ENCODE measurements around the gene MYO3B. TPM values are rescaled to one million over a fixed set of nuclear protein-coding genes. Genes with fewer than 3 reads are reported as not detected.
"Not testable (repeated sequence)": the region's sequence is repeated elsewhere in the genome, so short reads cannot be mapped to it uniquely, and the experiment has no call there.

Gene MYO3B
- total RNA-seq, 1 experiment from 2014 or later = not detected

DNA sequence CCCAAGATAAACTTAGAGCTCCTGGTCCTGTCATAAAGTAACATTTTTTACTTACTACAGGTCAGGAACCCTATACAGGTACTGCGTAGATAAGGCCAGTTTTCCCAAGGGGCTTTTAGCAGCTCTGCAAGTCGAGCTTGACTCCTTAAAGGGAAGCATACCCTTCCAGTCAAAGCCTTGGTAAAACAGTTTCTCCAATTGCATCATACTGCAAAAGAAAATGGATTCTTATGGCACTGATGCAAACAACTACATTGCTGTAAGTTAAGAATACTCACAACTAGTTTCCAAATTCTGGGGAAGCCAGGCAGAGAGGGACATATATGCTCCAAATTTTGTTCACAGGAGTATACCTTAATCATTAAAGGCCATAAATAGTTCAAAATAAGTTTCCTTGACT, 31.0 kb downstream of the MYO3B start:
- Histone ChIP-seq H3K9me3 (replicated peaks) (no peaks in the 10 kb centered on the region), H3K4me1 (replicated peaks) (no peaks in the 10 kb centered on the region), H3K4me3 (no peak overlapping the region), H3K36me3 (no peaks in the 10 kb centered on the region), H3K27ac (no peak overlapping the region), H3K27me3 (replicated peaks) (no peaks in the 10 kb centered on the region)
- DNase-seq (ENCODE audit: low read depth in 1 of 2, low spot score in 2 of 2) = no peak

DNA sequence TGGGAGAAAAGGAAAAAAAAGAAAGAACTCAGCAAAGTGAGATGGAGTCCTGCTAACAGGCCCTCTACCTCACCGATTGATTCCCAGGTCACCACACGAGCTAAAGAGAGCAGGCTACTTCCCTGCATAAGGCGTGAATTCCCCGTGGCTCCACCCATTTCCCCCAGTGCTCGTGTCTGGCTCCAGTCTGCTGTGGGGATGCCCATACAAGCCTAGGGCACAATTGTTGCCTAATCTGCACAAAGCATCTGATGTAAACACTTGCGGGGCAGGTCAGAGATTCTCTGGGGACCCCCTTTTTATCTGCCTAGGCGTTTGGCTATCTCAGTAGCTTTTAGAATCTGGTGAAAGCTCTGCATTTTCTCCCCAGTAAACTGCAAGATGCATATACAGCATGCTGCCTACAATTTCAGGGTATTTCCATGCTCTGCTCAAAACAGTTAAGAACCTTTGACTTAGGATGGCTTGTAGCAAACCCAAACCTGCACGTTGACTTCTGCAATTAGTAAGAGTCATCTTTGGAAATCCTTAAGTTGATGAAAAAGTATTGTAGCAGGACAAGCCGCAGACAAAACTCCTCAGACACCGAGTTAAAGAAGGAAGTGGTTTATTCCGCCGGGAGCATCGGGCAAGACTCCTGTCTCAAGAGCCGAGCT, 34.8 kb downstream of the MYO3B start:
- no peaks in the 10 kb centered on the region for H3K36me3 ChIP-seq
- H3K9me3 ChIP-seq (replicated peaks) = no peaks in the 10 kb centered on the region
- H3K4me1 ChIP-seq (replicated peaks) = no peaks in the 10 kb centered on the region
- no peak overlapping the region for H3K27ac ChIP-seq
- no peaks in the 10 kb centered on the region; the same call in 1 of the 2 replicates for H3K27me3 ChIP-seq (replicated peaks)
- no peak for DNase-seq (ENCODE audit: low read depth in 1 of 2, low spot score in 2 of 2)
- H3K4me3 ChIP-seq = no peak overlapping the region

DNA sequence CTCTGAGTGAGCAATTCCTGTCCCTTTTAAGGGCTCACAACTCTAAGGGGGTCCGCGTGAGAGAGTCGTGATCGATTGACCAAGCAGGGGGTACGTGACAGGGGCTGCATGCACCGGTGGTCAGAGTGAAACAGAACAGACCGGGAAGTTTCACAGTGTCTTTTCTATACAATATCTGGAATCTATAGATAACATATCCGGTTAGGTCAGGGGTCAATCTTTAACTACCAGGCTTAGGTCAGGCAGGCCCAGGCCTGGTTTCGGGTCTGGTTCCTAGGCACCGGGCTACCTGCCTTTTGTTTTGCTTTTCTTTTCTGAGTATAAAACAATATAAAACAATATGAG, 35.3 kb downstream of the MYO3B start:
- DNase-seq (ENCODE audit: low read depth in 1 of 2, low spot score in 2 of 2); H3K36me3 ChIP-seq; H3K27ac ChIP-seq; H3K9me3 ChIP-seq (replicated peaks); H3K27me3 ChIP-seq (replicated peaks); H3K4me1 ChIP-seq (replicated peaks); H3K4me3 ChIP-seq: not testable (repeated sequence)

DNA sequence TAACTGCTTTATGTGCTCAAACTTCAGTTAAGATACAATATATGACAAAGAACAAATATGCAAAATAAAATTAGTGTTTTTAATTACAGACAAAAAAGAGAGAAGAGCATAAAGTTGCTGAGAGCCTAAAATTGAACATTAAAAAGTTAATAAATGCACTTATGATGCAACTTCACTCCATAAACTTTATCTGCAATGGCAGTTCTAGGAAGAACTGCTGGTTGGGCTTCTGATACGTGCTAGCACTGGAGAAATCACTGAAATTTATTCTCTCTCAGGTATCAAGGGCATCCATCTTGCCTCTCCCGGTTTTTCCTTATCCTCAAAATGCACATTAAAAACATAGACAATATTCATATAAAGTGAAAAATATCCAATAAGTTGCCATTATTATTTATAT, 35.7 kb downstream of the MYO3B start:
- no peak overlapping the region for H3K4me3 ChIP-seq
- no peaks in the 10 kb centered on the region; the same call in 1 of the 2 replicates for H3K27me3 ChIP-seq (replicated peaks)
- no peaks in the 10 kb centered on the region for H3K4me1 ChIP-seq (replicated peaks)
- no peak overlapping the region for H3K27ac ChIP-seq
- DNase-seq (ENCODE audit: low read depth in 1 of 2, low spot score in 2 of 2) = no peak
- no peaks in the 10 kb centered on the region for H3K9me3 ChIP-seq (replicated peaks)
- H3K36me3 ChIP-seq = no peaks in the 10 kb centered on the region

GRCh38 chr2:170214309-170214948, 36.5 kb downstream of the MYO3B start:
- H3K27me3 ChIP-seq (replicated peaks) = no peaks in the 10 kb centered on the region; the same call in 1 of the 2 replicates
- no peak overlapping the region for H3K4me3 ChIP-seq
- no peaks in the 10 kb centered on the region for H3K9me3 ChIP-seq (replicated peaks)
- DNase-seq (ENCODE audit: low read depth in 1 of 2, low spot score in 2 of 2) = no peak
- no peaks in the 10 kb centered on the region for H3K36me3 ChIP-seq
- no peaks in the 10 kb centered on the region for H3K4me1 ChIP-seq (replicated peaks)
- H3K27ac ChIP-seq = no peak overlapping the region

DNA sequence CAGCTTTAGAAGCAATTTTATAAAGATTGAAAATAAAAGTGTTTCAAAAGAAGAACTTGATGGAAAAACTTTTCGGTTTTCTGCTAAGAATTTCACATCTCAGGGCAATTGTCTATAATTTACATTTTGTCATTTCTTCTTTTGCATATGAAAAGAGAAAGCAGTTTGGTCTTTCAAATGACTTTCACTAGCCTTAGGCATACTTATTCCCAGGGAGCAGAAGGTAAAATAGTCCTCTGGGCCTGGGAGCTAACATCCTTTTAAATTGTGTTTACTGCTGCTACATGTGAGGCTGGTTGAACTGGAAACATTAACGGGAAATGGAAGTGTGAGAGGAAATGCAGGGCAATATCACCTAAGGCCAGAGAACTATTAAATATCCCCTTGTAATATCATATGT, 37.1 kb downstream of the MYO3B start:
- H3K4me1 ChIP-seq (replicated peaks) = no peaks in the 10 kb centered on the region
- H3K36me3 ChIP-seq = no peaks in the 10 kb centered on the region
- DNase-seq (ENCODE audit: low read depth in 1 of 2, low spot score in 2 of 2) = no peak
- H3K9me3 ChIP-seq (replicated peaks) = no peaks in the 10 kb centered on the region
- H3K27me3 ChIP-seq (replicated peaks) = no peaks in the 10 kb centered on the region; the same call in 1 of the 2 replicates
- no peak overlapping the region for H3K27ac ChIP-seq
- no peak overlapping the region for H3K4me3 ChIP-seq

DNA sequence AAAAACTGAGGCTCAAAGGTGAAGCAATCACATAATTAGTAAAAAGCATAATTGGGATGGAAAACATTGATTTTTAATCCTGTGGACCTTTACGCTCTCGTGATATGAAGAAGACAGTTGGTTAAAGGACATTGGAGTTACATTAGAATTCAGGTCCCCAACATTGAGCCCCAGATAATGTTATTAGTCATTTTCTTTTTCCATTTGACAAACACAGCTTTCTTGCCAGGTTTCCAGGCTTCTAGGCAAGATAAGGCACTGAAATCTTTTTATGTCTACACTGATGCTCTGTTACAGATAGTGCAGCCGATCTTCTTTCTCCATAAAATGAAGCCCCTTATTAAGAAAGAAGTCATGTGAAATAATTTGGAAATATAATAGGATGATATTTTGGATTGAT, 38.5 kb downstream of the MYO3B start:
- Histone ChIP-seq H3K4me1 (replicated peaks) (no peaks in the 10 kb centered on the region), H3K9me3 (replicated peaks) (no peaks in the 10 kb centered on the region), H3K27me3 (replicated peaks) (no peaks in the 10 kb centered on the region; the same call in 1 of the 2 replicates), H3K36me3 (no peaks in the 10 kb centered on the region), H3K27ac (no peak overlapping the region), H3K4me3 (no peak overlapping the region)
- DNase-seq (ENCODE audit: low read depth in 1 of 2, low spot score in 2 of 2) = no peak

GRCh38 chr2:170216981-170217380, 39.0 kb downstream of the MYO3B start:
- no peak for DNase-seq (ENCODE audit: low read depth in 1 of 2, low spot score in 2 of 2)
- Histone ChIP-seq H3K27ac (no peak overlapping the region), H3K4me3 (no peak overlapping the region), H3K9me3 (replicated peaks) (no peaks in the 10 kb centered on the region), H3K36me3 (no peaks in the 10 kb centered on the region), H3K27me3 (replicated peaks) (no peaks in the 10 kb centered on the region; the same call in 1 of the 2 replicates), H3K4me1 (replicated peaks) (0 out of 2 replicates have a peak, but pooled peaks cover under 1% of the 10 kb centered on the region)

- Histone ChIP-seq H3K36me3 (no peaks in the 10 kb centered on the region), H3K4me3 (no peak overlapping the region), H3K27me3 (replicated peaks) (no peaks in the 10 kb centered on the region; the same call in 1 of the 2 replicates), H3K4me1 (replicated peaks) (0 out of 2 replicates have a peak, but pooled peaks cover 3% of the 10 kb centered on the region), H3K9me3 (replicated peaks) (no peaks in the 10 kb centered on the region), H3K27ac (no peak overlapping the region)
- DNase-seq (ENCODE audit: low read depth in 1 of 2, low spot score in 2 of 2) = no peak
Measured at GRCh38 chr2:170217778-170218251, 39.9 kb downstream of the MYO3B start.

DNA sequence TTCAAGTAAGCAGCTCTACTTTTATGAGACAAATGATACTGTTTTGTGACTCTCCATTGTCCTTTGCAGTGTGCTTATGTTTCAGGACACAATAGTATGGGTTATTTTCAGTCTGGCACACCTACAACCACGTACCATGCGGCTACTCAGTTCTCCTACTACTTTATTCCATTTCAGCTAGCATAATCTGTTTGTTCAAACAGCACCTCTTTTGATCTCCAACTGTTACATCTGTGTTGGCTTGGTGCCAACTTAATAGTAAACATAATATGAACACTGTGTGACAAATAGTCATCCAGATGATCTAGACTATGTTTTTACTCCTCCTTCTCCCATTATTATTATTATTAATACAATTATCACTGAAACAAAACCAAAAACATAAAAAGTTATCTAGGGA, 40.5 kb downstream of the MYO3B start:
- Histone ChIP-seq H3K36me3 (no peaks in the 10 kb centered on the region), H3K27ac (no peak overlapping the region), H3K4me1 (replicated peaks) (0 out of 2 replicates have a peak, but pooled peaks cover 3% of the 10 kb centered on the region), H3K9me3 (replicated peaks) (no peaks in the 10 kb centered on the region), H3K4me3 (no peak overlapping the region), H3K27me3 (replicated peaks) (no peaks in the 10 kb centered on the region; the same call in 1 of the 2 replicates)
- no peak for DNase-seq (ENCODE audit: low read depth in 1 of 2, low spot score in 2 of 2)

GRCh38 chr2:170218931-170219330, 41.0 kb downstream of the MYO3B start:
- no peak overlapping the region for H3K27ac ChIP-seq

GRCh38 chr2:170221317-170222288, 43.7 kb downstream of the MYO3B start:
- Histone ChIP-seq H3K27ac (no peak overlapping the region), H3K36me3 (no peaks in the 10 kb centered on the region), H3K9me3 (replicated peaks) (no peaks in the 10 kb centered on the region), H3K4me1 (replicated peaks) (0 out of 2 replicates have a peak, but pooled peaks cover 3% of the 10 kb centered on the region), H3K4me3 (no peak overlapping the region), H3K27me3 (replicated peaks) (no peaks in the 10 kb centered on the region)
- peak in 1 of 2 experiments; percentile 13 for DNase-seq (ENCODE audit: low read depth in 1 of 2, low spot score in 2 of 2)

More at GRCh38 chr2:170218931-170219330, 41.0 kb downstream of the MYO3B start:
- Histone ChIP-seq H3K4me1 (replicated peaks) (0 out of 2 replicates have a peak, but pooled peaks cover 3% of the 10 kb centered on the region), H3K27me3 (replicated peaks) (no peaks in the 10 kb centered on the region; the same call in 1 of the 2 replicates), H3K36me3 (no peaks in the 10 kb centered on the region), H3K4me3 (no peak overlapping the region), H3K9me3 (replicated peaks) (no peaks in the 10 kb centered on the region)
- no peak for DNase-seq (ENCODE audit: low read depth in 1 of 2, low spot score in 2 of 2)

- no peak for DNase-seq (ENCODE audit: low read depth in 1 of 2, low spot score in 2 of 2)
- 0 out of 2 replicates have a peak, but pooled peaks cover 3% of the 10 kb centered on the region for H3K4me1 ChIP-seq (replicated peaks)
- H3K27me3 ChIP-seq (replicated peaks) = no peaks in the 10 kb centered on the region
Measured at GRCh38 chr2:170222298-170222697, 44.4 kb downstream of the MYO3B start.

More at GRCh38 chr2:170222298-170222697, 44.4 kb downstream of the MYO3B start:
- H3K36me3 ChIP-seq = no peaks in the 10 kb centered on the region
- H3K9me3 ChIP-seq (replicated peaks) = no peaks in the 10 kb centered on the region
- H3K4me3 ChIP-seq = no peak overlapping the region
- no peak overlapping the region for H3K27ac ChIP-seq

Data from SJSA1 (cell line).